ENCODE results near the gene FRRS1.

- TF ChIP-seq CTCF (IDR thresholded peaks at IDR 0.05) (no peak), POLR2A (IDR thresholded peaks at IDR 0.05) (no peak)
Observed at GRCh38 chr1:99665212-99665611, 101.2 kb downstream of the FRRS1 start.
